ENCODE data around the gene PTPRM. TPM values are rescaled to one million over a fixed set of nuclear protein-coding genes. Genes with fewer than 3 reads are reported as not detected.
A peak's percentile ranks its signal among the peaks of the same experiment; 100 is the strongest.

PTPRM gene
- total and polyA plus RNA-seq, 4 donors: 118 to 160 (median 122) TPM

GRCh38 chr18:8231316-8231715, 664.2 kb downstream of the PTPRM start:
- WGBS (ENCODE audit: insufficient coverage): no CpG with 5 or more reads among the region's 5 CpGs
- H3K4me3 ChIP-seq (ENCODE audit: low read depth, low read length): no peak overlapping the region
- DNase-seq (ENCODE audit: low read depth in 4 of 6, low spot score in 6 of 6): peak in 1 of 6 donors; percentile 44
- H3K9me3 ChIP-seq (ENCODE audit: control insufficient read depth, insufficient read depth, low read length): peaks cover 2% of the 10 kb centered on the region
- no peaks in the 10 kb centered on the region for H3K27me3 ChIP-seq (ENCODE audit: control insufficient read depth, insufficient read depth, low read length)
- no peak overlapping the region for H3K27ac ChIP-seq (ENCODE audit: low read depth, low read length)
- H3K36me3 ChIP-seq (ENCODE audit: control insufficient read depth, insufficient read depth, low read length): no peaks in the 10 kb centered on the region
- no peaks in the 10 kb centered on the region for H3K4me1 ChIP-seq (ENCODE audit: control insufficient read depth, insufficient read depth, low read length)

DNA sequence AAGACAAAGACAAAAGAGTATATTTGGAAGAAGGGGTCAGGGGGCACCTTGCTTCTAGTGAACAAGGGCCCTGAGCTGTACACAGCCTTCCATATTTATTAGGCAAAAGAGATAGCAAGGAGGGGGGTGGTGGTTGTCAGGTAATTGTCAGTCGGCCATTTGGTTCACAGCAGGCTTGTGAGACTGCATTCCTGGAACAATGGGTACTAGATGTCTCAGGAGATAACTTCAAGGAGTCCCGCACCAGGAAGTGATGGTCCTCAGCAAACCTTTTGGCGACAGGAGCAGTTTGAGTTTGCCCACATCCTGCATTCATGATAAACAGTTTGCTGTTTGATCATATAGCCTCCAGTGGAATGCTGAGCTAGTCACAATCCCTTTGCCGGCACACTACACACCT, 665.7 kb downstream of the PTPRM start:
- DNase-seq (ENCODE audit: low read depth in 4 of 6, low spot score in 6 of 6): no peak
- 94% methylated on average over 4 of the region's 4 CpGs for WGBS (ENCODE audit: insufficient coverage)
- Histone ChIP-seq H3K9me3 (ENCODE audit: control insufficient read depth, insufficient read depth, low read length) (peaks cover 2% of the 10 kb centered on the region), H3K27me3 (ENCODE audit: control insufficient read depth, insufficient read depth, low read length) (no peaks in the 10 kb centered on the region), H3K27ac (ENCODE audit: low read depth, low read length) (no peak overlapping the region), H3K36me3 (ENCODE audit: control insufficient read depth, insufficient read depth, low read length) (no peaks in the 10 kb centered on the region), H3K4me3 (ENCODE audit: low read depth, low read length) (no peak overlapping the region), H3K4me1 (ENCODE audit: control insufficient read depth, insufficient read depth, low read length) (no peaks in the 10 kb centered on the region)

DNA sequence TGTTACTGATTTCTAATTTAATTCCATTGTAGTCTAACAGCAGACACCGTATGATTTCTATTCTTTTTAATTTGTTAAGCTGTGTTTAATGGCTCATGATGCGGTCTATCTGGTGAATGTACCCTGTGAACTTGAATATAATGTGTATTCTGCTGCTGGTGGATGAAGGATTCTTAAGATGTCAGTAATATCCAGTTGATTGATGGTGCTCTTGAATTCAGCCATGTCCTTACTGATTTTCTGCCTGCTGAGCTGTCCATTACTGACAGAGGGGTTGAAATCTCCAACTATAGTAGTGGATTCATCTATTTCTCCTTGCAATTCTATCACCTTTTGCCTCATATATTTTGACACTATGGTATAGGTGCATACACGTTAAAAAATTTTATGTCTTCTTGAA, 668.8 kb downstream of the PTPRM start:
- DNase-seq (ENCODE audit: low read depth in 4 of 6, low spot score in 6 of 6): no peak
- Histone ChIP-seq H3K4me3 (ENCODE audit: low read depth, low read length) (no peak overlapping the region), H3K4me1 (ENCODE audit: control insufficient read depth, insufficient read depth, low read length) (no peaks in the 10 kb centered on the region), H3K27me3 (ENCODE audit: control insufficient read depth, insufficient read depth, low read length) (no peaks in the 10 kb centered on the region), H3K27ac (ENCODE audit: low read depth, low read length) (no peak overlapping the region), H3K9me3 (ENCODE audit: control insufficient read depth, insufficient read depth, low read length) (peaks cover 2% of the 10 kb centered on the region), H3K36me3 (ENCODE audit: control insufficient read depth, insufficient read depth, low read length) (no peaks in the 10 kb centered on the region)
- WGBS (ENCODE audit: insufficient coverage): no CpG with 5 or more reads among the region's 3 CpGs

DNA sequence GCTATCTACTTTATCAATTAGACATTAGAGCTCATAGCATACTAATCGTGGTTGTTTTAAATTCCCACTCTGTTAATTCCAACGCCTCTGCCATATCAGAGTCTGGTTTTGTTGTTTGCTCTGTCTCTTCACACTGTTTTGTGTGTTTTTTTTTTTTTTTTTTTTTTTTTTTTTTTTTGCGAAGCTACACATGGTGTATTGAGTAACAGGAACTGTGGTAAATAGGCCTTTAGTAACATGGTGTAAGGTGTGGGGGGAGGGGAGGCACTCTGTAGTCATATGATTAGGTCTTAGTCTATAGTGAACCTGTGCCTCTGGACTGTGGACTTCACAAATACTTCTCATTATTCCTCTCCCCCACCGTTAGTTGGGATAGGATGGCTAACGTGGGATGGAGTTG, 671.4 kb downstream of the PTPRM start:
- no CpG with 5 or more reads among the region's 5 CpGs for WGBS (ENCODE audit: insufficient coverage)

GRCh38 chr18:8241731-8242130, 674.6 kb downstream of the PTPRM start:
- H3K4me3 ChIP-seq (ENCODE audit: low read depth, low read length): no peak overlapping the region
- DNase-seq (ENCODE audit: low read depth in 4 of 6, low spot score in 6 of 6): no peak
- no CpG with 5 or more reads among the region's 1 CpG for WGBS (ENCODE audit: insufficient coverage)

More for the DNA sequence above, 671.4 kb downstream of the PTPRM start:
- Histone ChIP-seq H3K4me3 (ENCODE audit: low read depth, low read length) (no peak overlapping the region), H3K9me3 (ENCODE audit: control insufficient read depth, insufficient read depth, low read length) (peaks cover 2% of the 10 kb centered on the region), H3K27ac (ENCODE audit: low read depth, low read length) (no peak overlapping the region), H3K27me3 (ENCODE audit: control insufficient read depth, insufficient read depth, low read length) (no peaks in the 10 kb centered on the region), H3K4me1 (ENCODE audit: control insufficient read depth, insufficient read depth, low read length) (peaks cover 2% of the 10 kb centered on the region), H3K36me3 (ENCODE audit: control insufficient read depth, insufficient read depth, low read length) (no peaks in the 10 kb centered on the region)
- no peak for DNase-seq (ENCODE audit: low read depth in 4 of 6, low spot score in 6 of 6)

GRCh38 chr18:8242151-8242696, 675.1 kb downstream of the PTPRM start:
- peak in 1 of 6 donors; percentile 47 for DNase-seq (ENCODE audit: low read depth in 4 of 6, low spot score in 6 of 6)
- 67% methylated on average over 1 of the region's 1 CpG for WGBS (ENCODE audit: insufficient coverage)
- H3K27ac ChIP-seq (ENCODE audit: low read depth, low read length): no peak overlapping the region

More at GRCh38 chr18:8241731-8242130, 674.6 kb downstream of the PTPRM start:
- peaks cover 2% of the 10 kb centered on the region for H3K4me1 ChIP-seq (ENCODE audit: control insufficient read depth, insufficient read depth, low read length)
- H3K36me3 ChIP-seq (ENCODE audit: control insufficient read depth, insufficient read depth, low read length): no peaks in the 10 kb centered on the region
- H3K9me3 ChIP-seq (ENCODE audit: control insufficient read depth, insufficient read depth, low read length): no peaks in the 10 kb centered on the region
- no peak overlapping the region for H3K27ac ChIP-seq (ENCODE audit: low read depth, low read length)
- H3K27me3 ChIP-seq (ENCODE audit: control insufficient read depth, insufficient read depth, low read length): no peaks in the 10 kb centered on the region

GRCh38 chr18:8247700-8248099, 680.6 kb downstream of the PTPRM start:
- Histone ChIP-seq H3K27ac (ENCODE audit: low read depth, low read length) (no peak overlapping the region), H3K4me3 (ENCODE audit: low read depth, low read length) (no peak overlapping the region), H3K4me1 (ENCODE audit: control insufficient read depth, insufficient read depth, low read length) (no peaks in the 10 kb centered on the region), H3K9me3 (ENCODE audit: control insufficient read depth, insufficient read depth, low read length) (no peaks in the 10 kb centered on the region), H3K36me3 (ENCODE audit: control insufficient read depth, insufficient read depth, low read length) (no peaks in the 10 kb centered on the region), H3K27me3 (ENCODE audit: control insufficient read depth, insufficient read depth, low read length) (no peaks in the 10 kb centered on the region)
- WGBS (ENCODE audit: insufficient coverage): 37% methylated on average over 3 of the region's 6 CpGs
- DNase-seq (ENCODE audit: low read depth in 4 of 6, low spot score in 6 of 6): no peak

More at GRCh38 chr18:8242151-8242696, 675.1 kb downstream of the PTPRM start:
- peaks cover 2% of the 10 kb centered on the region for H3K4me1 ChIP-seq (ENCODE audit: control insufficient read depth, insufficient read depth, low read length)
- H3K36me3 ChIP-seq (ENCODE audit: control insufficient read depth, insufficient read depth, low read length): no peaks in the 10 kb centered on the region
- no peaks in the 10 kb centered on the region for H3K9me3 ChIP-seq (ENCODE audit: control insufficient read depth, insufficient read depth, low read length)
- no peak overlapping the region for H3K4me3 ChIP-seq (ENCODE audit: low read depth, low read length)
- H3K27me3 ChIP-seq (ENCODE audit: control insufficient read depth, insufficient read depth, low read length): no peaks in the 10 kb centered on the region

DNA sequence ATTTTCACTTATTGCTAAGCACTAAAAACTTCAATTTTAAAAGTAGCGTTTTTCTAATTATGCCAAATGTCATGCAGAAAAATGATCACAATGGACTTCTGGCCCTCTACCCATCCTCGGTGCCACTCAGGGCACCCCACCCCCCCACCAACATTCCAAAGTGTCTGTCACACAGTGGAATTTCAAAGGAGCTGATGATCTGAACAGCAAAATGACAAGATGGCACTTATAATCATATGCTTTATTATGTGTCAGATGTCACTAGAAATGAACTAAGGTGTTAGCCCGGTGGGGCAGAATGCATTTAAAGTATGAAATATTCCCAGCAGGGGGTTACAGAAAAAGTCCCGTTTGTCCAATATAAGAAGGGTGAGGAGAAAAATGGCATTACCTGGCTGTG, 681.5 kb downstream of the PTPRM start:
- H3K4me3 ChIP-seq (ENCODE audit: low read depth, low read length): no peak overlapping the region
- 75% methylated on average over 2 of the region's 4 CpGs for WGBS (ENCODE audit: insufficient coverage)
- no peak overlapping the region for H3K27ac ChIP-seq (ENCODE audit: low read depth, low read length)
- H3K27me3 ChIP-seq (ENCODE audit: control insufficient read depth, insufficient read depth, low read length): no peaks in the 10 kb centered on the region
- no peaks in the 10 kb centered on the region for H3K9me3 ChIP-seq (ENCODE audit: control insufficient read depth, insufficient read depth, low read length)
- peaks cover 3% of the 10 kb centered on the region for H3K36me3 ChIP-seq (ENCODE audit: control insufficient read depth, insufficient read depth, low read length)
- peaks cover 3% of the 10 kb centered on the region for H3K4me1 ChIP-seq (ENCODE audit: control insufficient read depth, insufficient read depth, low read length)
- DNase-seq (ENCODE audit: low read depth in 4 of 6, low spot score in 6 of 6): no peak

DNA sequence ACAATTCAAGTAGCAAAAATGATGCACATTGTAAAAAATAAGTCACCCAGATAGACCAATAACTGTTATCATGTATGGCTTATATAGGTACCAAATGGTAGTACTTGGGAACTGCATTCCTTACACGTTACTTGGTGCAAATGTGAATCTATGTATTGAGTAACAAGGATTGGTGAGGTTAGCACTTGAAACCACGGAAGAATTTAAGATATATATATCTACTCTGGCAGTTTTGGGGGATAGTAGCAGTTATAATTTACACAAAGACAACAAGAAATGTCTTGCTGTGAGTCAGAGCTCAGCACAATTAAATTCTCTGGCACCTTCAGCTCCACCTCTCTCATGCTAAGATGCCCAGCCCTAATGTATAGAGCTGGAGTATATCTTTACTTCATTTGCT, 682.7 kb downstream of the PTPRM start:
- Histone ChIP-seq H3K4me1 (ENCODE audit: control insufficient read depth, insufficient read depth, low read length) (peaks cover 7% of the 10 kb centered on the region), H3K27me3 (ENCODE audit: control insufficient read depth, insufficient read depth, low read length) (no peaks in the 10 kb centered on the region), H3K36me3 (ENCODE audit: control insufficient read depth, insufficient read depth, low read length) (peaks cover 3% of the 10 kb centered on the region), H3K27ac (ENCODE audit: low read depth, low read length) (no peak overlapping the region), H3K4me3 (ENCODE audit: low read depth, low read length) (no peak overlapping the region), H3K9me3 (ENCODE audit: control insufficient read depth, insufficient read depth, low read length) (no peaks in the 10 kb centered on the region)
- no CpG with 5 or more reads among the region's 2 CpGs for WGBS (ENCODE audit: insufficient coverage)
- no peak for DNase-seq (ENCODE audit: low read depth in 4 of 6, low spot score in 6 of 6)

GRCh38 chr18:8252371-8252770, 685.3 kb downstream of the PTPRM start:
- H3K4me1 ChIP-seq (ENCODE audit: control insufficient read depth, insufficient read depth, low read length): peaks cover 7% of the 10 kb centered on the region
- no peaks in the 10 kb centered on the region for H3K27me3 ChIP-seq (ENCODE audit: control insufficient read depth, insufficient read depth, low read length)
- DNase-seq (ENCODE audit: low read depth in 4 of 6, low spot score in 6 of 6): no peak
- no peaks in the 10 kb centered on the region for H3K9me3 ChIP-seq (ENCODE audit: control insufficient read depth, insufficient read depth, low read length)
- H3K27ac ChIP-seq (ENCODE audit: low read depth, low read length): no peak overlapping the region
- no peak overlapping the region for H3K4me3 ChIP-seq (ENCODE audit: low read depth, low read length)
- H3K36me3 ChIP-seq (ENCODE audit: control insufficient read depth, insufficient read depth, low read length): peaks cover 3% of the 10 kb centered on the region
- 81% methylated on average over 2 of the region's 3 CpGs for WGBS (ENCODE audit: insufficient coverage)

Data from spinal cord (tissue), 10 donors.